ENCODE data around the gene CYB561D1. TPM values are rescaled to one million over a fixed set of nuclear protein-coding genes. Genes with fewer than 3 reads are reported as not detected.

The CYB561D1 gene
- total and polyA plus RNA-seq, 2 donors (not counting 3 experiments of a cell fraction or from before 2014, with no cell fraction given), result 7.2 to 7.3 TPM

DNA sequence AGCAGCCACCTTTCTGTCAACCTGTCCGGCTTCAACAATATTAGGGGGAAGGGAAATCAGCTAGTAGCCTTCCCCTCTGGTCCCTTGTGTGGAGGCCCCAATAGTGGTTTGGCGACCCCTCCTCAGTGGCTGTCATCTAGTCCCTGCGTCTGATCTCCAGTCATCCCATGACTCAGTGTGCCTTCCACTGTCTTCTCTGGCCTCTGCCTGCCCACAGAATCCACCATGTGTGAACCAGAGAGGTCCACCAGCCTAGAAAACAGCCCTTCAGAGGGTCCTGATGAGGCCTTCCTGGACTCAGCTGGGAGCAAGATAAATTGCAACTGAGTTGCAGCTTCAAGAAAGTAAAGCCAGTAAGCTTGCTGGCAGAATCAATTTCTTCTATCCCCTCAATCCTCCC, 14.0 kb upstream of the CYB561D1 start:
- FAIRE-seq, result no peak
- CTCF ChIA-PET, result no interaction called here
- Histone ChIP-seq H3K36me3 (ENCODE audit: control insufficient read depth in 2 of 2, extremely low read depth in 1 of 2, insufficient read depth in 2 of 2, low read length in 2 of 2) (no peaks in the 10 kb centered on the region), H3K27ac (ENCODE audit: insufficient read depth, low read depth, low read length) (no peak overlapping the region), H3K9me1 (replicated peaks; ENCODE audit: control insufficient read depth, extremely low read depth, insufficient read depth, low read length) (no peaks in the 10 kb centered on the region), H4K20me1 (replicated peaks; ENCODE audit: control insufficient read depth, extremely low read depth, insufficient read depth, low read length) (no peaks in the 10 kb centered on the region), H3K9ac (replicated peaks; ENCODE audit: extremely low read depth, insufficient read depth, low read length) (no peak overlapping the region), H3K4me1 (ENCODE audit: control insufficient read depth, extremely low read depth, insufficient read depth, low read length) (peaks cover 14% of the 10 kb centered on the region), H3K9me3 (replicated peaks; ENCODE audit: control insufficient read depth, insufficient read depth, low read length) (no peaks in the 10 kb centered on the region), H3K79me2 (ENCODE audit: control insufficient read depth, insufficient read depth, low read length) (no peaks in the 10 kb centered on the region), H3K27me3 (ENCODE audit: control insufficient read depth in 2 of 2, insufficient read depth in 2 of 2, low read length in 2 of 2) (peaks cover 28 to 32% of the 10 kb centered on the region in 2 experiments), H2AFZ (ENCODE audit: low read depth, low read length) (no peak overlapping the region), H3K4me2 (ENCODE audit: insufficient read depth, low read length) (no peak overlapping the region), H3K4me3 (replicated peaks in 1 of 3; ENCODE audit: insufficient read depth in 1 of 3, low read depth in 1 of 3, low read length in 3 of 3) (no peak overlapping the region)
- BruUV-seq (replicated peaks), result no TSS peak
- POLR2A ChIA-PET, result no interaction called here
- dilution Hi-C loops (cut with MboI; ENCODE audit: extremely low pct_ligation_motif_present, low sequenced_read_pairs) (no loop called here), intact Hi-C loops (cut with micrococcal nuclease) (loop anchor here (10.0 kb wide), 3 partner anchors 135 to 285 kb away; partner anchors contain the start of genes AMPD2, EPS8L3 and GNAT2)
- no peak for DNase-seq (ENCODE audit: low read depth, low spot score)
- TF ChIP-seq, protein P1, sequence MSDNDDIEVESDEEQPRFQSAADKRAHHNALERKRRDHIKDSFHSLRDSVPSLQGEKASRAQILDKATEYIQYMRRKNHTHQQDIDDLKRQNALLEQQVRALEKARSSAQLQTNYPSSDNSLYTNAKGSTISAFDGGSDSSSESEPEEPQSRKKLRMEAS (IDR thresholded peaks at IDR 0.05; ENCODE audit: insufficient read depth, insufficient read length), result no peak
- no peak for TF ChIP-seq FOS (IDR thresholded peaks at IDR 0.05; ENCODE audit: borderline replicate concordance, insufficient read depth, low read length)
- no peak for TF ChIP-seq JUN (IDR thresholded peaks at IDR 0.05; ENCODE audit: borderline replicate concordance, insufficient read depth, insufficient read length, low read depth)
- no peak for TF ChIP-seq GATA2 (IDR thresholded peaks at IDR 0.05; ENCODE audit: insufficient read depth, insufficient read length, low read depth, low read length)
- no peak for TF ChIP-seq CTCF (IDR thresholded peaks at IDR 0.05; ENCODE audit: extremely low read depth in 1 of 2, insufficient read depth in 1 of 2, low read depth in 1 of 2, low read length in 2 of 2)
- TF ChIP-seq POLR2A (IDR thresholded peaks at IDR 0.05; ENCODE audit: low read depth, low read length), result no peak
- no peak for TF ChIP-seq POLR2AphosphoS5 (IDR thresholded peaks at IDR 0.05; ENCODE audit: insufficient read depth, low read depth, low read length)
- TF ChIP-seq EZH2 (IDR thresholded peaks at IDR 0.05; ENCODE audit: borderline replicate concordance, low read depth, low read length, severe bottlenecking), result no peak
- TF ChIP-seq MYC (IDR thresholded peaks at IDR 0.05; ENCODE audit: low read depth, low read length), result no peak

All from endothelial cell of umbilical vein (primary cell).